Epithelial cell of proximal tubule (primary cell): Measurements from ENCODE around the gene STT3B. TPM values are rescaled to one million over a fixed set of nuclear protein-coding genes. Genes with fewer than 3 reads are reported as not detected.

Experiments used
- DNase-seq: peaks from one replicate; pipeline ENCODE4 v3.0.0-alpha.2; 2011; ENCODE audit warnings: low read depth
- H3K4me3 ChIP-seq: 2 replicates; pipeline ENCODE4 v1.5.1; 2011; ENCODE audit warnings: low read depth, mild to moderate bottlenecking, low read length
- total RNA-seq: library from RNA; depleted of rRNA; stranded (reverse); fragments of >200 nt; gene quantifications from 2 replicates; pipeline ENCODE4 v1.2.3, GENCODE V29; 2015
- TF ChIP-seq, protein P1 (sequence below): conservative IDR thresholded peaks from 2 replicates; pipeline ENCODE4 v1.5.1; 2012; ENCODE audit warnings: low read depth, mild to moderate bottlenecking, low read length

STT3B gene
- total RNA-seq, 1 donor from 2014 or later, result 92.8 TPM

GRCh38 chr3:31673950-31674349 lies 141.2 kb downstream of the STT3B start:
- TF ChIP-seq, protein P1, sequence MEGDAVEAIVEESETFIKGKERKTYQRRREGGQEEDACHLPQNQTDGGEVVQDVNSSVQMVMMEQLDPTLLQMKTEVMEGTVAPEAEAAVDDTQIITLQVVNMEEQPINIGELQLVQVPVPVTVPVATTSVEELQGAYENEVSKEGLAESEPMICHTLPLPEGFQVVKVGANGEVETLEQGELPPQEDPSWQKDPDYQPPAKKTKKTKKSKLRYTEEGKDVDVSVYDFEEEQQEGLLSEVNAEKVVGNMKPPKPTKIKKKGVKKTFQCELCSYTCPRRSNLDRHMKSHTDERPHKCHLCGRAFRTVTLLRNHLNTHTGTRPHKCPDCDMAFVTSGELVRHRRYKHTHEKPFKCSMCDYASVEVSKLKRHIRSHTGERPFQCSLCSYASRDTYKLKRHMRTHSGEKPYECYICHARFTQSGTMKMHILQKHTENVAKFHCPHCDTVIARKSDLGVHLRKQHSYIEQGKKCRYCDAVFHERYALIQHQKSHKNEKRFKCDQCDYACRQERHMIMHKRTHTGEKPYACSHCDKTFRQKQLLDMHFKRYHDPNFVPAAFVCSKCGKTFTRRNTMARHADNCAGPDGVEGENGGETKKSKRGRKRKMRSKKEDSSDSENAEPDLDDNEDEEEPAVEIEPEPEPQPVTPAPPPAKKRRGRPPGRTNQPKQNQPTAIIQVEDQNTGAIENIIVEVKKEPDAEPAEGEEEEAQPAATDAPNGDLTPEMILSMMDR, result no peak
- H3K4me3 ChIP-seq, result no peak overlapping the region
- DNase-seq, result no peak

DNA sequence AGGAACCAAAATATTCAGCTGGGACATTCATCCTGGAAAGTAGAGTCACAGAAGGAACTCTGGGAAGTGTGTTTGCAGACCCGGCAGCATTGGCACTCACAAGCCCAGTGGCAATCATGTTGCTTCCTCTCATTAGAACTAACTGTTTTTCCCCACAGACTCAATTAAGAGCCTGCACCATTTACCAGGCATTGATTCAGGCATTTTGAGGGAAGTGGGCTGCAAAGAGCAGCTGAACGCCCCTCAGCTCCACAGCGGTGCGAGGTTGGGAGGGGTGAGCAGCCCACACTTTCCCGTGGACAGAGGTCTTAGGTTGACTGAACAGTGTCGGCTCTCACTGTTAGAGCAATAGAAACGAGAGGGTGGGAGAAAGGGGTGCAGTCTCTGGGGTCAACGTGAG lies 143.8 kb downstream of the STT3B start:
- TF ChIP-seq, protein P1, result no peak
- no peak for DNase-seq
- no peak overlapping the region for H3K4me3 ChIP-seq

GRCh38 chr3:31680072-31680870 lies 147.5 kb downstream of the STT3B start:
- H3K4me3 ChIP-seq, result no peak overlapping the region
- no peak for DNase-seq
- TF ChIP-seq, protein P1, result no peak
